GM21717 (cell line): ENCODE measurements around the gene ETV3L.
A peak's percentile ranks its signal among the peaks of the same experiment; 100 is the strongest.

ENCODE experiments used
- ATAC-seq: cut with Tn5 transposase; IDR thresholded peaks from one replicate; pipeline ENCODE4 v1.9.1; 2021; ENCODE audit warnings: mild to moderate bottlenecking, moderate library complexity; ENCODE audit not compliant: unreplicated experiment

The ETV3L gene

DNA sequence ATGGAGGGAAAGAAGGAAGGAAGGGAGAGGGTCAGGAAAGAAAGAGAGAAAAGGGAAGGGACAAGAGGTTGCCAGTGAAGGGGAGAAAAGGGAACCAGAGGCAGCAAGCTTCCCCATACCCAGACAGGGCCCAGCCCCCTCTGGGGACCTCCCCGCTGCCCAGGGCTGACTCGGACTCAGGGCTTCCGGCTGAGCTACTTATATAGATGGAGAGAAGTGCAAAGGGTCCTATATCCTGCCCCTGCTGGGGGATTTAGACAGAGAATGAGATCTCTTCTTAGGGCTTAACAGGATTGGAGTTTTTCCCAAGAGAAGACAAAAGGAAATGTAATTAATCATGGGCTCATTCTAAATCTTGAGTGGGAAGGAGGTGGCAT lies at the start of gene ETV3L:
Gene ETV3L (minus strand): TSS at position 176 of the 377 bp plus-strand sequence. CDS start 285 bp downstream, outside the sequence.
- ATAC-seq, result peak; percentile 62

DNA sequence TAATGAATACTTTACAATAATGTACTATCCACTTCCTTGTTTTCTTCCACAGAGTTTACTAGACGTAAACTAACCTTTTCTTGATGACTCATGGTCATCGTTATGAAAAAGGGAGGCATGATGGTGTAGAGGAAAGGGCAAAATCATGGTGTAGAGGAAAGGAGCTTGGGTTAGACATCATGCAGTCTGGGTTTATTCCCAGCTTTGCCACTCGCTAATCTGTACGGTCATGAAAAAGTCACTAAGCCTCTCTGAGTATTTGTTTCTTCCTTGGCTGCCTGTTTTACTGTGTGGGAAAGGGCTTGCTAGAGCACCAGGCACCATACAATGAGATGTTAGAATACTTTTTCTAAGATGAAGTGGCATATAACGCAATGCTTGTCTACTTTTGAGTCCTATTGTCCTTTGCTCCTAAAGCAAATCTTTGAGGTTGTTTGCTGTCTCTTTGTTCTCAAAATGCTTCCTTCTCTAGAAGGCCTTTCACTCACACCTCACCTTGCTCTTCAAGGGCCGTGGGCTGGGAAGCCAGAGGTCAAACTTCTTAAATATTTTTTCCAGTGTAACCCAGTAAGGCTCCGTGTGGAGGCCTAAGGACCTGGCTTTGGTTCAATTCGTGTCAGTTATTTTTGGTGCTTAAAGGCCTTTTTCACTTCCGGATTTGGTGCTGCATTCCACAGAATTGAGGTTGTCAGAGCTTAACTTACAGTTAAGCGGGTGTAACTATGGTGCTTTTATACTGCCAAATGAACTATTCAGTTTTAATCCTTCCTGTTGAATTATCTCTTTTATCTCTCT lies 48.5 kb upstream of the ETV3L start:
- no peak for ATAC-seq

DNA sequence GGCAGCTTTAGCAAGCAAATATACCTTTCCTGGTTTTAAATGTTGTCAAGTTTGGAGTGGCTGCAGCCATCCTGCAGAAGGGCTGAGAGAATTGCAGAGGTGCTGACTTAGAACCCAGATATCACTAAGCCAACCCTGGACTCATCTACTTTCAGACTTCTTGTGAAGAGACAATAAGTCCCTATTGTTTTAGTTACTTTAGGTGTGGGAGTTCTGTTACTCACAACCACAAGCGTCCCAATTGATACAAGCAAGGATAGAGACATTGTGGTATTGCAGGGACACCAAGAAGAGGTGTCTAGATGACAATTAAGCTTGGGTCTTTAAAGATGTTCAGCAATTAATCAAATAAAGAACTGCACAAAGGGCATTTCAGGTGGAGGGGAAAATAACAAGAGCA lies 47.4 kb upstream of the ETV3L start:
- no peak for ATAC-seq

DNA sequence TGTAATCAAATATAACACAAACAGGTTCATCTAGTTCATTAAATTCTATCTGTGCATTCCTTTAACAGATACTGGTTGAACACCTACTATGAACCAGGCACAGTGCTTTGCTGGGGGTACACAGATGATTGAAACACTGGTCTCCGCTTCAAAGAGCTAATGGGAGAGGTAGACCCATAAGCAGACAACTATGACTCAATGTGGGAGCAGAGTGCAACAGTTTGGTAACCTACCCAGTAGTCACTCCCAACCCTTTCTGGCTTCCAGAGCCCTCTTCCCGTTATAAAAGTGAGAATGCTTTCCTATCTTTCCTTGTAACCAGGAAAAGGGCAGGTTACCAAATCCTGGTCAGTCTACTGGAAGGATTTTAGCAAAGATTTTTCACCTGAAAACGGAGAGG lies 46.6 kb upstream of the ETV3L start:
- ATAC-seq, result no peak

DNA sequence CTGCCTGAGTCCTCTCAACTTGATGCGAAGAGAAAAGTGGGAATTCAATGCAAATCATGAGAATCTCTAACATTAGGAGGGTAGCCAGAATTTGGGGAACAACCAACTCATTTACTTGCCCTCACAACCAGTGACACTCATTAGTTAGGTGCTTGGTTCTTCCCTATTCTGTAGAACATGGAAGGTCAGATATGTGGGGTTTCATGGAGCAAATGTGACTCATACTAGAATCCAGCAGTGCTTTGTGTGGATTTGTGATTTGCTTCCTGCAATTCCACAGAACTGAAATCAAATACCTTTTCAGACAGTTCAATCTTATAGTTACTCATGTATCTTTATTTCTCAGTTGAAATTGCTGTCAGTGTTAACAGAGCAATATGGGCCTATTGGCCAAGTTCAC lies 45.5 kb upstream of the ETV3L start:
- ATAC-seq, result no peak

DNA sequence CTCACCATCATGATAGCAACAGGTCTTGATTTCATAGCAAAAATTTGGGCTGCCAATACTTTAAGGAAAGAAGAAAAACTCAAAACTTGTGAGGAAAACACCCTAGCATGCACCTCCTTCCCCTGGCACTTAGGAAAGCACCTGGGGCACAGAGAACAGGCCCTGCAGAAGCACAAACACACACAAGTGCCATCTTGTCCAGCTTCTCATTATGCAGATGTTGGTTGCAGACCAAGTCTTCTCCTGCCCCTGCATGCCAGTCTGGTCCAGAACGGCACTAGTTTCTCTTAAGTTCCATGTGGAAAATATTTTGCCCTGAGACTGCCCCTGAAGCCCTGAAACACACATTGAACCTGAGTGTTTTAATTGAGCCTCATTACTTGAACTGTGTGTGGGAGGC lies 44.9 kb upstream of the ETV3L start:
- no peak for ATAC-seq

DNA sequence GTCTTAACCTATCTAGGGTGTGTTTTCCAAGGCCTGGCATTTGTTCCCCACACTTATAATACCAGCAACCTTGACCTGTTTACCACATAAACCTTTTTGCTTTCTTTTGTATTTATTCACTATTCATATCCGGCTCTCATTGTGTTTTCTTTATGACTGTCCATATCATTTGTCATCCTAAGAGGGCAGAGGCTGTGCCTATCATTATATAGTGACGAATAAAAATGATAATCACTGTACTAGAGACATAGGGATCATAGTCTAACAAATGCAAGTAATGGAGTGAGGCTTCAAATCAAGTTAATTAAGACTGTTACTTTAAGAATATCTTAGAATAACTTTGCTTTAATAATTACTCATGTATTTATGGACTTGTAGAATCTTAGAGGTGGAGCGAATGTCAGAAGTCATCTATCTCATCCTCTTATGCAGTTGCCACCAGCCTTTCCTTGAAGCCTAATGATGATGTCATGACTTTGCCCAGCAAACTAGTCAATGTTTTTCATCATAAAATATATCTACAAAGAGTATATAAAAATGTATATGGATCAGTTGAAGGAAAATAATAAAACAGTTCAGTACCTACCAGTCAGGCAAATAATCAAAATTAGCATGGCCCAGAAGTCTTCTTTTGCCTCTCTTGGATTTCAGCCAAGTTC lies 43.3 kb upstream of the ETV3L start:
- no peak for ATAC-seq

DNA sequence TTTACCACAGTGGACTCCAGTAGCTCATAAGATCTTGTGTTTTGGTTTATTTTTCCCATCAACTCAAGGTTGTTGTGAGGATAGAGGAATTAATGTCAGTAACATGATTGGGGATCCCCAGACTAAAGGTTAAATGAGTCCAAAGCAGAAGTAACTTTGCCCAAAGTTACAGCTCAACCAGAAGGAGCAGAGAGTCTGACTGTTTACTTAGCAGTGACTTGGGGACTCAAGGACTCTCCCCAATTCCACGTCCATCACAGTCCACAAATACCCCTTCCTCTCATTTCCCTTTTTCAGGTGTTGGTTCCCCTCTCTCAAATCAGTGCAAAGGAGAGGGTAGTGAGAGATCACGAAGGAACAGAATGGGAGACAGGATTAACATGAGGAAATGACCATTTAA lies 42.6 kb upstream of the ETV3L start:
- ATAC-seq, result no peak

DNA sequence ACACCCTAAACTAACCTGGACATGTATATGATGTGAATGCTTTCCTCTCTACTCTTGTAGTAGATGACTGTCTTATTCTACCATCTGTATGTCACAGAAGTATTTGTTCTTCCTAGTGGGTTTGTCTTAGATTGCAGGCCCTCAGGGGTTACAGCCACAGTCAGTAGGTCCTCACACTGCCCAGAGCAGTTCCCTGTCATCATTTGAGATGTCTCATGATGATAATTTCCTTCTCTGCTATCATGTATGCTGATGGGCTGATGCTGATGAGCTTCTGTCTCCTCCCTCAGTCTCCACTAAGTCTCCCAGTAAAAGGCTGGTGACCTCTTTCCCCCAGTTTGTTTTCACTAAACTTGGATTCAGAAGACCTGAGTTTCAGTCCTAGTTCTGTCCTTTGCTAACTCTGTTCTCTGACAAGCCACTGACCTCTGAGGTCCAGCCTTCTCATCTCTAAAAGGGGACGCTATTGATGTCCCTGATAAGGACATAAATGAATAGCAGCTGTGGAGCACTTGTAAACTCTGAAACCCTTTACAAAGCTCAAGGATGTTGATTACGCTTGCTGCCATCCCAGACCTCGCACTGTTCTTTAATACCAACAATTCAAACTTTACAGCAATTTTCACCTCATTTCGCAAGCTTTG lies 41.7 kb upstream of the ETV3L start:
- ATAC-seq, result no peak

DNA sequence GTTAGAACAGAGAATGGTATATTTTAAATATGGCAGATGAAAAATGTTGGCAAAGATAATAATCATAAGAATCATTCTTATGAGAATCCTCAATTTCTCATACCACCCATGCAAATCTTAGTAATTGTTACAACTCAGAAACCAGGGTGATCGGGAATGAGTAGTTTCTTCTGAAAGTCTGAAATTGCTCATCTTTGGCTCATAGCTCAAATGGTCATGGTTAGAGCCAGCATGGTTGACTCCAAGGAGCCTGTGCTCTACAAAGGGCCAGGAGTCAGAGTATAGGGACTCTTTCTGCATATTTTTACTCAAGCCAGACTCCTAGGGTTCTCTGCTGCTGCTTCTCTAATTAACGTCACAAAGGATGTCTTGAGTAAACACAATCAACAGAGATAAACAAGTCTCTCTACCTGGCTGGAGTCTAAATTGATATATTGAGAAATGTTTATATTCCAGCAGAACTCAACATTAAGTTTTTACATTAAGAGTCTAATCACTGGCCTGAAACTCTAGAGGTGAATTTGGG lies 40.5 kb upstream of the ETV3L start:
- no peak for ATAC-seq

DNA sequence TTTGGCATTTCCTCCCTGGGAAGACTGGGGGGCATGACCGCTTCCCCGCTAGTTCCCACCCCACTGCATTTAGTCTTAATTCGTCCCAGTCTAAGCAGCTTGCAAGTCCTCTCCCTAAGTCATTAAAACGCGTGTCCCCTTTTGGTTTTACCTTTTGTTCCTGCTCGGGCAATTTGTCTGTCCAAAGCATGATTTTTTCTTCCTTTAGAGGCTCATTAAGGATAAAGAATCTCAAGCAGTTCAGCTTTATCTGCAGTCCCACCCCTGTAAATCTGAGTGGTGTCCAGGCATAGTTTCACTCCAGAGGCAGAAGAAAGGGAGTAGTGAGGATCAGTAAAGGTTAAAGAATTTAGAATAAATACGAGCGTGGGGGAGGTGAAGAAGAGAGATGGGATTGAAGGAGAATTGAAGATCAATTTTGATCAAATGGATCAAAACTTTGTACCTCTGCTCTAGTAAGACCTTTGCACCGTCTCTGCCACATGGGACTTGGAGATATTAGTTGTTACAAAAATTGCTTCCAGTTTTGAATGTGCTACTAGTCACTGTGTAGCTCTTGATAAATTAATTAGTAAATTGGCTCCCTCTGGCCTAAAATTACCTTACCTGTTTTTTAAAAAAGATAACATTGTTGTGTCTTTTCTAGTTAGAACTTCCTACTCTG lies 39.6 kb upstream of the ETV3L start:
- ATAC-seq, result no peak

DNA sequence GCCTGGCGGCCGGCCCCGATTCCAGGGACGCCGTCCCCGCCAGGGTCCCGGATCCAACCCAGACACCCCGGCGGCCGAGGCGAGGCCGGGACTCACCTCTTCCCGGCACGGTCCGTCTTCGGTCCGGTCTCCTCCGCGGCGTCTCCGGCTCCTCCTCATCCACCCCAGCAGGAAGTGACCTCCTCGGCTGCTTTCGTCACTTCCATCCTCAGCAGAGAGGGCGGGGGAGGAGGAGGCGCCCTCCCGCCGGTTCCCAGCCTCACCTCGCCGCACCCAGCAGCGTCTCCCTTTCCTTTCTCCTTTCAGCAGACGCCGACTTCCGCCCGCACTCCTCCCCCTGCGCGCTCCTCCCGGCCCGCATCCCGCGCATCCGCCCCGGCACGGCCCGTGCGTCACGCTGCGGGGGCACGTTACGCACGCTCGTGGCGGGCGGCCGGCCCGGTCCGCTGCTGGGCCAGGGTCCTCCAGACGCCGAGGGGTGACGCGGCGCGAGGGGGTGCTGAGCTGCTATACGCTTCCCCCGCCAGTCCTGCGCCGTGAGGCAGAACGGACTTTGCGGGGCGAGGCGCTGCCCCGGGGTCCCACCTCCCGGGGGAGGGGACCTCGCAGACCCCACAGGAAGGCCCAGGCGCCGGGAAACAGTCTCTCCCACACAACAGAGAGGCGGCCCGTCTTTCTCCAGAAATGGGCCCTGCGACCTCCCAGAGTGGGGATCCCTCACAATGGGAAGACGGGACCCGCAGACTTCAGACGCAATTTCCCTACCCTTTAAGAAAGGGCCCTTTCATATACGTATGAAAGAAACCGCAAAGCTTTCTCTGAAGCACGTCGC lies 38.8 kb upstream of the ETV3L start, which contains the start of gene ETV3:
Gene ETV3 (minus strand): TSS at position 176 of the 832 bp plus-strand sequence. CDS start 2,043 bp downstream, outside the sequence.
- peak; percentile 76 for ATAC-seq

DNA sequence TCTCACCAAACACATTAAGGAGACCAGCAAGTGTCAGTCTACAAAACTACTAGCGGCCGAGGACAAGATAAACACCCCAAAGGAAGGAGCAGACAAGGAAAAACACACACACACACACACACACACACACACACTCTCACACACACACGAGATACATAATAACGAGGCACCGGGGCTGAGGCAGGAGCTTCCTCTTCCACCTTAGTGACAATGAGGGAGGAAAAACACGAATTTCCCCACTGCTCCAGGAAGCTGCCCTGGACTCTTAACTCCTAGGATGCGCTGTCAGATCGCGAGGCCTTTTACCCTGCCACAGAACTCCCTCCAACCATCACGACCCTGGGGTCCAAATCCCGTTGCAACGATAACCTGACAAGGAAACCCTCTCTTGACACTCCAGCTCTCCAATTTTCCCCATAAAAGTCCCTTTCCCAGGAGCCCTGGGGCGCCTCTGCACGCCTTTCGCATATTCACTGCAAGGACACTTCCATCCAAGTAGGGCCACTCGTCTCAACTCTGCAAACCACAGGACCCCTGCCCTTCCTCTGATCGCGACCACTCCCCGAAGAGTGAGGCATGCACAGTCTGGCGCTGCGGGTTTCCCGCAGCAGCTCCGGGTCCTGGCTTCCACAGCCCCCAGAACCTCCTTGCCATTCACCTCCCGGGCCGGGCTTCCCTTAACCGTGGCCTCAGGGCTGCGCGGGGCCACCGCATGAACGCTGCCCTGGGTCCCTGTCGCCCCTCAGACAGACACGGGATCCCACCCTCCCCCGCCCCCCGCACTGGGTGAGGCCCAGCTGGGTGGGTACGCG lies 38.0 kb upstream of the ETV3L start:
- ATAC-seq, result peak; percentile 6

DNA sequence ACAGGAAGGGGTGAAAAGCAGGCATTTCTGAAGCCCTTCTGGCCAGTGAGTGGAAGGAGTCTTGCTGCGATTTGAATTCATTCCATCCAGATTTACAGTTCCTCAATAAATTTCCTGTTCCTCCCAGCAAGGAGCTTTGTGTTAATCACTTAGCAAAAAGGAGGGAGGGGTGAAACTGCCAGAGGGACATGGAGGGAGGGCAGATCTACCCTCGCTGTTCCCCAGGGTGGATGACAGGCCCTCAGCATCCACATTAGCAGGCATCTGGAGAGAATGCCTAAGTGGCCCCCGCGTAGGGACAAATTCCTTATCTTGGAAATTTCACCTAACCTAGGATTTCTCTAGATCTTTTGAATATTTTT lies 37.4 kb upstream of the ETV3L start:
- ATAC-seq, result no peak

DNA sequence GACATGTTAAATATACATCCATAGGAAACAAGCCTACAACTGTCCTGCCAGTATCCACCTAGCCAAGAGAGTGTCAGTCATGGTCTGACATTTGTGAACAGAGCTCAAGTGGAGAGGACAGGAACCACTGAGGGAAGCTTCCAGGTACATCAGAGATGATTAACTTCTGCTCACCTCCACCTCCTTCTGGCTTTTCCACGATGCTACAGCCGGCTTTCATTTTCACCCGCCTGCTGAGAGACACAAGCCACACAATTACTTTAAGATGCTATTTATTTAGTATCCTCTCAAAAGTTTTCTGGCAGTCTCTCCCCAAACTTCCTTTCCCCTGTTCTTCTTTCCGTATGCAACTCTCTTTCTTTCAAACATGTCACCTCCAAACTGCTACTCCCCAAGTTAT lies 36.5 kb upstream of the ETV3L start:
- ATAC-seq, result no peak

DNA sequence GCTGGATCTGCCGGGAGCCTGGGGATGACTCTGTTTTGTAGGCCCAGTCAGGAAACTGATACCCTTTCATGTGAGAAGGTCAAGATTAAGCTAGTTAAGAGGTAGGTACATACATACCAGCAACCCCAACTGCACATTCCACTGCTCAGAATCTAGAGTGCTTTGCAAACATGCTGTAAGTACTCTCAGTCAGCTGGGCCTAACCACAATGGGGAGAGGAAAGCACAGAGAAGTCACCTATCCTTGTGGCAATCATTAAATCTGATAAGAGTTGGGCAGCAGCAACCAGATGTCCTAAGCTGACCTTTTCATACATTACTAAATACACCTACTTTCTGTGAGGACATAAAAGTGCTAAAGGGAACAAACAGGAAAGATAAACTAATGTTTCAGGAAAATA lies 36.0 kb upstream of the ETV3L start:
- ATAC-seq, result no peak

DNA sequence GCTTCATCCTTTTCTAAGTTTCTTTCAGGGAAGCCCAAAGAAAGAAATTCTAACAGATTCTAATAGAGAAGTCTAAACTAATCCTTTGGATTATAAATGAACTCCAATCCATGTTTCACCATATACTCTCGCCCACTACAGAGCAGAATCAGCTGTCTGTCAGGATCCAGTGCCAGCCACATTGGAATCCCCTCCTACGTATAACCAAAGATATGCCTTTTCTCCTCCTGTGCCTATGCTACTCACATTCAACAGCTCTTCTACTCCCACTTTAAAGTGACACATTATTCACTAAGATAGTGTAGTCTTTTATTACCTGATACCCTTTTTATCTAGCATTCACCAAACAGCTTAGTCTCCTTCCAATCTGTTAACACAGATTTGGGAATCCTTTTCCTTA lies 35.5 kb upstream of the ETV3L start:
- ATAC-seq, result no peak

DNA sequence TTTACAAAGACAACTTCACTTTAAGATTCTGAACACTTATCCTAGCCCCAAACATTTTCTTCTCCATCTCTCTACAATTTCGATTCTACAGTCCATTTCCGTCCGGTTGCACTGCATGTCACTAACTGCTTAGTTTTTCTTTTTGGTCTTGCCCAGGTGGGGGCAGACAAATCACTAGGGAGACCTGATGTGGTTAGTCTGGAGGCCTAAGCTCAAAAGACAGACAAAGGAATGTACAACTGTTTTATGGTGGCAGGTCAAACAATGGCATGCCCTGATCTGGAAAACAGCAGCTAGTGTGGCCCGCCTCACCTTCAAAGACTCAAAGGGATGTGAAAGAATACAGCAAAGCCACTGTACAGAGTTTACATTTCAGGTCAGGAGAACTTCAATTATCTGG lies 34.8 kb upstream of the ETV3L start:
- no peak for ATAC-seq

DNA sequence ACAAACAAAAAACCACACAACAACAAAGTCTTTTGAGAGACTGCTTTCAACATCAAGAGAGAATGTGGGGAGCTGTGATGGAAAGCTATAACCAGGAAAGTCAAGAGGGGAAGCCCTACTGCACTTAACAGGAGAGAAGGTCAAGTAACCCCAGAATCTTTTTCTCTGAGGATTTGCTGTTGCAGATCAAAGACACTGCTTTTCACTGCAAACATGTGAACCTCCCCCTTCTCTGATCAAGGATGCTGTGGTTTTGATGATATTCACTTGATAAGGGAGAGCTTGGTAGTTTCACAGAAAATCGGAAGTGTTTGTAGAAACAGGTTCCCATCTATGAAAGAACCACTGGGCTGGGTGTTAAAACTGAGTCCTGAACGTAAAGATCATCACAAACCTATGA lies 33.8 kb upstream of the ETV3L start:
- no peak for ATAC-seq
